Measurements from ENCODE around the gene CDH13.

GRCh38 chr16:82753821-82754220, 127.1 kb downstream of the CDH13 start:
- TF ChIP-seq REST (IDR thresholded peaks at IDR 0.05; ENCODE audit: insufficient replicate concordance, low read depth) (no peak), CTCF (IDR thresholded peaks at IDR 0.05; ENCODE audit: insufficient read depth, low read length) (no peak), POLR2AphosphoS5 (IDR thresholded peaks at IDR 0.05; ENCODE audit: low read depth) (no peak)
